SK-N-SH (cell line): ENCODE data around the gene CACNA1D. TPM values are rescaled to one million over a fixed set of nuclear protein-coding genes. Genes with fewer than 3 reads are reported as not detected.
A peak's percentile ranks its signal among the peaks of the same experiment; 100 is the strongest.

ENCODE experiments used
- CTCF ChIA-PET: fragments of 300-600, 350-600 bp; formaldehyde crosslinking; extraction: SDS; loops from one replicate; lab custom pipeline; 2021; lab: Yijun Ruan, JAX
- POLR2A ChIA-PET: fragments of 350-600 bp; sonication (Branson Sonifier 250); formaldehyde crosslinking; extraction: SDS; loops from one replicate; lab custom pipeline; 2020; ENCODE audit warnings: antibody characterized with exemption, inconsistent platforms; lab: Yijun Ruan, JAX
- DNase-seq: peaks from one replicate; pipeline ENCODE4 v3.0.0; 2012
- H2AFZ ChIP-seq: fragments of 200-600 bp; sonication (generic); 2 replicates; pipeline ENCODE4 v1.8.1; 2016; ENCODE audit warnings: antibody characterized with exemption, mild to moderate bottlenecking, low read depth
- H3F3A ChIP-seq: fragments of 200-600 bp; sonication (generic); replicated peaks from 2 replicates; pipeline ENCODE3; 2016; ENCODE audit warnings: antibody characterized with exemption, mild to moderate bottlenecking; ENCODE audit not compliant: insufficient read depth
- H3K27ac ChIP-seq, 2 experiments: fragments of 200-500 bp in 1 of 2; fragments of 200-600 bp in 1 of 2; sonication (Bioruptor generic) in 1 of 2; sonication (generic), shearing (Covaris generic) in 1 of 2; 2 replicates each; pipeline versions ENCODE4 v1.5.1 to v1.6.1; 2014 to 2016; ENCODE audit warnings: low read depth in 2 of 2, inconsistent platforms in 1 of 2, low read length in 1 of 2, mild to moderate bottlenecking in 1 of 2, mixed read lengths in 1 of 2
- H3K27me3 ChIP-seq: fragments of 200-600 bp; sonication (generic), shearing (Covaris generic); 2 replicates; pipeline ENCODE4 v1.6.1; 2016; ENCODE audit warnings: mixed run types; ENCODE audit not compliant: insufficient read depth
- H3K36me3 ChIP-seq, 2 experiments: fragments of 200-500 bp in 1 of 2; fragments of 200-600 bp in 1 of 2; sonication (Bioruptor generic) in 1 of 2; sonication (generic) in 1 of 2; replicated peaks in 1 of 2; 2 replicates each; pipeline versions ENCODE3 to v1.5.1; 2014 to 2016; ENCODE audit warnings: low read length in 1 of 2, mild to moderate bottlenecking in 1 of 2; ENCODE audit not compliant: insufficient read depth in 2 of 2, control insufficient read depth in 1 of 2
- H3K4me1 ChIP-seq, 2 experiments: fragments of 200-500 bp in 1 of 2; fragments of 200-600 bp in 1 of 2; sonication (Bioruptor generic) in 1 of 2; sonication (generic), shearing (Covaris generic) in 1 of 2; 2 replicates each; pipeline versions ENCODE4 v1.5.1 to v1.6.1; 2014 to 2016; ENCODE audit warnings: low read depth in 1 of 2, low read length in 1 of 2, mixed run types in 1 of 2; ENCODE audit not compliant: insufficient read depth in 2 of 2, control insufficient read depth in 1 of 2
- H3K4me2 ChIP-seq: fragments of 200-600 bp; sonication (generic), shearing (Covaris generic); 2 replicates; pipeline ENCODE4 v1.6.1; 2017; ENCODE audit warnings: mixed run types
- H3K4me3 ChIP-seq, 2 experiments: fragments of 200-500 bp in 1 of 2; fragments of 200-600 bp in 1 of 2; sonication (Bioruptor generic) in 1 of 2; sonication (generic), shearing (Covaris generic) in 1 of 2; 2 replicates each; pipeline versions ENCODE4 v1.5.1 to v1.8.1; 2014 to 2016; ENCODE audit warnings: low read depth in 2 of 2, inconsistent platforms in 1 of 2, low read length in 1 of 2, mild to moderate bottlenecking in 1 of 2, mixed read lengths in 1 of 2, moderate library complexity in 1 of 2
- H3K79me2 ChIP-seq: fragments of 200-600 bp; sonication (generic); 2 replicates; pipeline ENCODE4 v1.8.1; 2017; ENCODE audit warnings: mild to moderate bottlenecking; ENCODE audit not compliant: insufficient read depth
- H3K9ac ChIP-seq: fragments of 200-600 bp; sonication (generic); 2 replicates; pipeline ENCODE4 v1.6.1; 2017; ENCODE audit warnings: mixed run types
- H3K9me2 ChIP-seq: fragments of 200-600 bp; sonication (generic); 2 replicates; pipeline ENCODE4 v1.6.1; 2017; ENCODE audit warnings: mixed run types
- H3K9me3 ChIP-seq: fragments of 200-600 bp; sonication (generic); 2 replicates; pipeline ENCODE4 v1.6.1; 2017; ENCODE audit warnings: mixed run types, mild to moderate bottlenecking, moderate library complexity
- H4K20me1 ChIP-seq: fragments of 200-600 bp; sonication (generic); 2 replicates; pipeline ENCODE4 v1.6.1; 2017; ENCODE audit warnings: mild to moderate bottlenecking, mixed run types; ENCODE audit not compliant: insufficient read depth
- ELF1 ChIP-seq: IDR thresholded peaks from 2 replicates; pipeline ENCODE4 v1.4.0; 2012
- FOSL2 ChIP-seq: IDR thresholded peaks from 2 replicates; pipeline ENCODE4 v1.4.0; 2012; ENCODE audit warnings: low read depth, mild to moderate bottlenecking, moderate library complexity, borderline replicate concordance
- GATA2 ChIP-seq: sonication (generic); formaldehyde crosslinking; IDR thresholded peaks from 2 replicates; pipeline ENCODE4 v1.5.0; 2020; ENCODE audit warnings: mild to moderate bottlenecking, missing genetic modification reagents
- MXI1 ChIP-seq: IDR thresholded peaks from 2 replicates; pipeline ENCODE4 v1.6.1; 2012; ENCODE audit warnings: mild to moderate bottlenecking, low read depth, low read length, improper control_type of control experiment
- NRF1 ChIP-seq: IDR thresholded peaks from 2 replicates; pipeline ENCODE4 v1.6.1; 2012; ENCODE audit warnings: low read depth, mild to moderate bottlenecking, low read length
- POLR2AphosphoS5 ChIP-seq: IDR thresholded peaks from 2 replicates; pipeline ENCODE4 v1.6.1; 2012; ENCODE audit warnings: low read depth, low read length
- RCOR1 ChIP-seq: fragments of 150-350 bp; IDR thresholded peaks from 2 replicates; pipeline ENCODE4 v1.6.1; 2017; ENCODE audit warnings: antibody characterized with exemption, low read length
- RFX5 ChIP-seq: IDR thresholded peaks from 2 replicates; pipeline ENCODE4 v1.6.1; 2012; ENCODE audit warnings: mild to moderate bottlenecking, improper control_type of control experiment, low read length
- SIN3A ChIP-seq: IDR thresholded peaks from 2 replicates; pipeline ENCODE4 v1.6.1; 2012; ENCODE audit warnings: low read depth, mild to moderate bottlenecking, low read length, moderate library complexity, borderline replicate concordance
- USF1 ChIP-seq: IDR thresholded peaks from 2 replicates; pipeline ENCODE4 v1.4.0; 2012; ENCODE audit warnings: low read depth, borderline replicate concordance
- WGBS: methylation state at CpG from one replicate; pipeline ENCODE4 v1.1.6; 2017; ENCODE audit warnings: low lambda C conversion rate; 5-methylcytosine and 5-hydroxymethylcytosine counted together
- polyA plus RNA-seq, 3 experiments: library from polyadenylated mRNA; depleted of rRNA; stranded (reverse); fragments of >200 nt; gene quantifications; 2 replicates each; pipeline ENCODE4 v1.2.3, GENCODE V29; 2012
- TF ChIP-seq, protein P1 (sequence below): IDR thresholded peaks from 2 replicates; pipeline ENCODE4 v1.6.1; 2012; ENCODE audit warnings: mild to moderate bottlenecking, low read depth, low read length, moderate library complexity
- TF ChIP-seq, protein P2 (sequence below): IDR thresholded peaks from 2 replicates; pipeline ENCODE4 v1.4.0; 2012; ENCODE audit warnings: low read depth

The CACNA1D gene
- polyA plus RNA-seq, 1 of the 3 experiments (the other 2 are of a cell fraction): 0.12 TPM

- TF ChIP-seq, protein P1, sequence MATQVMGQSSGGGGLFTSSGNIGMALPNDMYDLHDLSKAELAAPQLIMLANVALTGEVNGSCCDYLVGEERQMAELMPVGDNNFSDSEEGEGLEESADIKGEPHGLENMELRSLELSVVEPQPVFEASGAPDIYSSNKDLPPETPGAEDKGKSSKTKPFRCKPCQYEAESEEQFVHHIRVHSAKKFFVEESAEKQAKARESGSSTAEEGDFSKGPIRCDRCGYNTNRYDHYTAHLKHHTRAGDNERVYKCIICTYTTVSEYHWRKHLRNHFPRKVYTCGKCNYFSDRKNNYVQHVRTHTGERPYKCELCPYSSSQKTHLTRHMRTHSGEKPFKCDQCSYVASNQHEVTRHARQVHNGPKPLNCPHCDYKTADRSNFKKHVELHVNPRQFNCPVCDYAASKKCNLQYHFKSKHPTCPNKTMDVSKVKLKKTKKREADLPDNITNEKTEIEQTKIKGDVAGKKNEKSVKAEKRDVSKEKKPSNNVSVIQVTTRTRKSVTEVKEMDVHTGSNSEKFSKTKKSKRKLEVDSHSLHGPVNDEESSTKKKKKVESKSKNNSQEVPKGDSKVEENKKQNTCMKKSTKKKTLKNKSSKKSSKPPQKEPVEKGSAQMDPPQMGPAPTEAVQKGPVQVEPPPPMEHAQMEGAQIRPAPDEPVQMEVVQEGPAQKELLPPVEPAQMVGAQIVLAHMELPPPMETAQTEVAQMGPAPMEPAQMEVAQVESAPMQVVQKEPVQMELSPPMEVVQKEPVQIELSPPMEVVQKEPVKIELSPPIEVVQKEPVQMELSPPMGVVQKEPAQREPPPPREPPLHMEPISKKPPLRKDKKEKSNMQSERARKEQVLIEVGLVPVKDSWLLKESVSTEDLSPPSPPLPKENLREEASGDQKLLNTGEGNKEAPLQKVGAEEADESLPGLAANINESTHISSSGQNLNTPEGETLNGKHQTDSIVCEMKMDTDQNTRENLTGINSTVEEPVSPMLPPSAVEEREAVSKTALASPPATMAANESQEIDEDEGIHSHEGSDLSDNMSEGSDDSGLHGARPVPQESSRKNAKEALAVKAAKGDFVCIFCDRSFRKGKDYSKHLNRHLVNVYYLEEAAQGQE: no peak
- TF ChIP-seq SIN3A: no peak
- no peak for TF ChIP-seq ELF1
- no peak for TF ChIP-seq RFX5
Measured at GRCh38 chr3:53773021-53773436, 278.6 kb downstream of the CACNA1D start (continued).

DNA sequence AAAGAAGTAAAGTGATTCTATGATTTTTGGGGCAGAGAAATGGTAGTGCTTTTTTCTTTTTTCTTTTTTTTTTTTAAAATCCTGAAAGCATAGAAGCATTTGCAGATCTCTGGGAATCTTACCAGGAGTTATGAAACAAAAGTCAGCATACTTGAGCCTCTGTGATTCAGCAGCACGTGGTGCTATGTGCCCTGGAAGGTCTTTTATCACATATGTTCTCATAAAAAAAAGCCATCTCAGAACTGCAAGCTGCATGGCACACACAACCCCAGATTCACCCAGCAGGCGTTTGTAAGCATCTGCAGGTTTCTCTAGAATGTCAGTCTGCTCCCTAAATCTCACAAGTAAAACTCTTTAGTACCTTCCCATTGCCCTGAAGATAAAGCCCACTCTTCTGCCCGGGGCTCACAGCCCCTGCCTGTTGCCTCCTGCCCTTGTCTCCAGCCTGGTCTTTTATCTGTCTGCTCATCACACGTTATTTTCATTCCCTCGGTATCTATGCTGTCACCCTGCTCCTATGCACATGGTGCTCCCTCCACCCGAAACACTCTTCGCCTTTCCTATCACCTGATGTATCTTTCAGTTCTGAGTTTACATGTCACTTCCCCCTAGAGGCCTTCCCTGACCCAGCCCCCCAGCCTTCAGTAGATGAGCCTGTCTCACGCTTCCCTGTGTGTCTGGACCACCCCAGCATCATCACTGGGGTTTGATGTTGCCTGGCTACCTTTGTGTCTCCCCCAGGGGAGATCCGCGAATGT lies 279.4 kb downstream of the CACNA1D start:
- H3K9ac ChIP-seq: no peak overlapping the region
- H3K36me3 ChIP-seq: no peaks in the 10 kb centered on the region
- H3K79me2 ChIP-seq: no peaks in the 10 kb centered on the region
- no peak overlapping the region for H3K4me3 ChIP-seq
- no peaks in the 10 kb centered on the region for H4K20me1 ChIP-seq
- no peaks in the 10 kb centered on the region for H3K9me3 ChIP-seq
- H3F3A ChIP-seq: no peaks in the 10 kb centered on the region
- peak overlapping the region; percentile 14 to 26; a peak in 2 of 4 replicates for H3K27ac ChIP-seq
- CTCF ChIA-PET: no interaction called here
- H3K9me2 ChIP-seq: no peaks in the 10 kb centered on the region
- WGBS: 53% methylated on average over 10 of the region's 10 CpGs
- TF ChIP-seq POLR2AphosphoS5 (no peak), GATA2 (CRISPR knock-in tag) (peak; percentile 45; the same call in 1 of the 2 replicates), NRF1 (no peak), FOSL2 (no peak), MXI1 (0 out of 2 replicates have a peak, but pooled peaks have one; percentile 22), USF1 (peak; percentile 40; the same call in 1 of the 2 replicates), RCOR1 (no peak)
- TF ChIP-seq, protein P2, sequence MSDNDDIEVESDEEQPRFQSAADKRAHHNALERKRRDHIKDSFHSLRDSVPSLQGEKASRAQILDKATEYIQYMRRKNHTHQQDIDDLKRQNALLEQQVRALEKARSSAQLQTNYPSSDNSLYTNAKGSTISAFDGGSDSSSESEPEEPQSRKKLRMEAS: 0 out of 2 replicates have a peak, but pooled peaks have one; percentile 20
- DNase-seq: peak; percentile 60
- H2AFZ ChIP-seq: no peak overlapping the region
- H3K4me2 ChIP-seq: peak overlapping the region; percentile 34; the same call in 1 of the 2 replicates
- H3K27me3 ChIP-seq: no peaks in the 10 kb centered on the region; the same call in 1 of the 2 replicates
- POLR2A ChIA-PET: no interaction called here
- peaks cover 0 to 29% of the 10 kb centered on the region in 2 experiments; a peak in 1 of 4 replicates for H3K4me1 ChIP-seq
